HEK293T (cell line): ENCODE measurements around the gene CBY1.

ENCODE experiments used
- CTCF ChIA-PET: fragments of 350-600 bp; formaldehyde crosslinking; extraction: SDS; loops from one replicate; lab custom pipeline; 2021; ENCODE audit warnings: antibody characterized with exemption, inconsistent platforms; lab: Yijun Ruan, JAX
- POLR2A ChIA-PET: fragments of 350-600 bp; formaldehyde crosslinking; extraction: SDS; loops from one replicate; lab custom pipeline; 2020; ENCODE audit warnings: antibody characterized with exemption, inconsistent platforms; lab: Yijun Ruan, JAX
- DNase-seq: peaks from one replicate; pipeline ENCODE4 v3.0.0; 2012; ENCODE audit warnings: mixed read lengths; ENCODE audit errors: extremely low spot score
- ARNT ChIP-seq: fragments of 450-650 bp; IDR thresholded peaks from 2 replicates; pipeline ENCODE4 v1.6.1; 2017; ENCODE audit warnings: mild to moderate bottlenecking
- BHLHE40 ChIP-seq: fragments of 450-650 bp; IDR thresholded peaks from 2 replicates; pipeline ENCODE4 v1.6.1; 2016; ENCODE audit warnings: mild to moderate bottlenecking, moderate library complexity, borderline replicate concordance
- CTBP1 ChIP-seq: fragments of 450-650 bp; IDR thresholded peaks from 2 replicates; pipeline ENCODE4 v1.6.1; 2016; ENCODE audit warnings: borderline replicate concordance
- ELF4 ChIP-seq: fragments of 450-650 bp; IDR thresholded peaks from 2 replicates; pipeline ENCODE4 v1.6.1; 2017; ENCODE audit warnings: antibody characterized with exemption
- FOXA1 ChIP-seq: fragments of 450-650 bp; IDR thresholded peaks from 2 replicates; pipeline ENCODE4 v1.6.1; 2016; ENCODE audit warnings: mild to moderate bottlenecking
- FOXK2 ChIP-seq: fragments of 450-650 bp; IDR thresholded peaks from 2 replicates; pipeline ENCODE4 v1.6.1; 2016; ENCODE audit warnings: mild to moderate bottlenecking
- FOXM1 ChIP-seq: fragments of 450-650 bp; IDR thresholded peaks from 2 replicates; pipeline ENCODE4 v1.6.1; 2017; ENCODE audit warnings: mild to moderate bottlenecking, borderline replicate concordance
- HDGF ChIP-seq: fragments of 450-650 bp; IDR thresholded peaks from 2 replicates; pipeline ENCODE4 v1.6.1; 2017; ENCODE audit warnings: antibody characterized with exemption, borderline replicate concordance
- L3MBTL2 ChIP-seq: fragments of 450-650 bp; conservative IDR thresholded peaks from 2 replicates; pipeline ENCODE4 v1.6.1; 2016; ENCODE audit warnings: mild to moderate bottlenecking
- LEF1 ChIP-seq: fragments of 450-650 bp; IDR thresholded peaks from 2 replicates; pipeline ENCODE4 v1.6.1; 2017; ENCODE audit warnings: mild to moderate bottlenecking, borderline replicate concordance
- NFRKB ChIP-seq: fragments of 450-650 bp; IDR thresholded peaks from 2 replicates; pipeline ENCODE4 v1.6.1; 2016; ENCODE audit warnings: mild to moderate bottlenecking, moderate library complexity
- SP1 ChIP-seq: fragments of 450-650 bp; IDR thresholded peaks from 2 replicates; pipeline ENCODE4 v1.6.1; 2017
- SUZ12 ChIP-seq: fragments of 450-650 bp; IDR thresholded peaks from 2 replicates; pipeline ENCODE4 v1.6.1; 2016; ENCODE audit warnings: mild to moderate bottlenecking
- TARDBP ChIP-seq: fragments of 450-650 bp; IDR thresholded peaks from 2 replicates; pipeline ENCODE4 v1.6.1; 2016
- ZNF384 ChIP-seq: fragments of 450-650 bp; IDR thresholded peaks from 2 replicates; pipeline ENCODE4 v1.6.1; 2016
- TF ChIP-seq, protein P1 (sequence below): fragments of 450-650 bp; IDR thresholded peaks from 2 replicates; pipeline ENCODE4 v1.6.1; 2016

Gene CBY1

DNA sequence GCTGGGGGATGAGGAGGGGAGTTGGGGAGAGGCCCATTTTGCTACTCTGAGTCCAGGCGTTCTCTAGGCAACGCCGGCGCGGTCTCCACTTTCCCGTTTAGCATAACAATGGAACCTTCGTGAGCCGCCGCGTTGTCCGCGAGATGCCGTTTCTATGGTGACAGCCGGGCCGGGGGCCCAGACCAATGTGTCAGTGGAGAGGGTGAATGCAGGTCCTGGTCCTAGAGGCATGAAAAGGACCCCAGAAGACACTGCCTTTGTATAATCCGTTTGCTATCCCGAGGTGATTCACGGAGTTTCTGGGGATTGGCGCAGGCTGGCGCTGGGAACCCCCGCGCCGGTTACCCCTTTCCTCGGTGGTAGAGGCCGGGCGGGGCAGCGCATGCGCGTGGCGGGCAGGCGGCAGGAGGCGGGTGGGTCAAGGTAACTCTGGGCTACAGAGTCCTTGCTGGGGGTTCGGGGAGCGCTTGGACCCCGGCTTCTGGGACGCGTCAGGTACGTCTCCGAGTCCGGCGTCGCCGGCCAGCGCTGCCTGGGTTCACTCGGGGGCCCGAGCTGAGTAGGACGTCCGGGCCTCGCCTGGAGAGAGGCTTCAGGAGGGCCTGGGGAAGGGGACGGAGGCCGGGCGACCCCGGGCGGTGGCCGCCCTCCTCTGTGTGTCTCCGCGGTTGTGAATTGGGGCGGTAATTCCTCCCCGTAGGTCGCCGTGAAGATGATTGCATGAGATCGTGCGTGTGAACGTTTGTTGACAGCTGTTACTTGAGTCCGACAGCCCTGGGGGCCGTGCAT is at the start of gene CBY1, which contains the start of gene FAM227A:
CBY1 (plus strand) TSS at position 383 of the 789 bp plus-strand sequence. CDS start 11,417 bp downstream, outside the sequence.
FAM227A (minus strand) TSS at position 137 of the 789 bp plus-strand sequence. CDS start 6,224 bp downstream, outside the sequence.
- ChIA-PET POLR2A (interaction anchor here (0.6 to 1.4 kb wide), 5 partner anchors 10 to 687 kb away, joined by 3 to 9 read pairs (median 4); partner anchors contain the start of genes GTPBP1 and TOMM22), CTCF (no interaction called here)
- peak; percentile 99 for DNase-seq
- TF ChIP-seq L3MBTL2 = peak; percentile 45; the same call in 1 of the 2 replicates
- peak; percentile 93 for TF ChIP-seq BHLHE40
- no peak for TF ChIP-seq TARDBP

DNA sequence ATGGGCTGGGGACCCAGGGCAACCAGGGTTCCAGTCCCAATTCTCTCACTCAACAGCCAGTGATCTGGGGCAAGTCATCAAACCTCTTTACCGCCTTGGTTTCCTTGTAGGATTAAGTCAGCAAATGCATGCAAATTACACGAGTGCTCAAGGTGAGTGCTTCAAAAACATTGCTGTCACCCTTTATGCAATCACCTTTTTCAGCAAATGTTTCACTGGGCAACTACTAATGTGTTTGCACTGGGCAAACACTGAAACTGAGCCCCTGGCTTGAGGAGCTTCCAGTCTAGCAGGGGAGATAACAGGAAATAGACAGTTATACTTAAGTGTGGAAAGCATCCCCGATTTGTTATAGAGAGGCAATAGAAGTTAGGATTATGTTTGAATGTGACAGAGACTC is 48.8 kb upstream of the CBY1 start:
- TF ChIP-seq ELF4 (no peak), NFRKB (no peak), FOXK2 (no peak), HDGF (no peak)
- DNase-seq = no peak
- ChIA-PET POLR2A (no interaction called here), CTCF (no interaction called here)

DNA sequence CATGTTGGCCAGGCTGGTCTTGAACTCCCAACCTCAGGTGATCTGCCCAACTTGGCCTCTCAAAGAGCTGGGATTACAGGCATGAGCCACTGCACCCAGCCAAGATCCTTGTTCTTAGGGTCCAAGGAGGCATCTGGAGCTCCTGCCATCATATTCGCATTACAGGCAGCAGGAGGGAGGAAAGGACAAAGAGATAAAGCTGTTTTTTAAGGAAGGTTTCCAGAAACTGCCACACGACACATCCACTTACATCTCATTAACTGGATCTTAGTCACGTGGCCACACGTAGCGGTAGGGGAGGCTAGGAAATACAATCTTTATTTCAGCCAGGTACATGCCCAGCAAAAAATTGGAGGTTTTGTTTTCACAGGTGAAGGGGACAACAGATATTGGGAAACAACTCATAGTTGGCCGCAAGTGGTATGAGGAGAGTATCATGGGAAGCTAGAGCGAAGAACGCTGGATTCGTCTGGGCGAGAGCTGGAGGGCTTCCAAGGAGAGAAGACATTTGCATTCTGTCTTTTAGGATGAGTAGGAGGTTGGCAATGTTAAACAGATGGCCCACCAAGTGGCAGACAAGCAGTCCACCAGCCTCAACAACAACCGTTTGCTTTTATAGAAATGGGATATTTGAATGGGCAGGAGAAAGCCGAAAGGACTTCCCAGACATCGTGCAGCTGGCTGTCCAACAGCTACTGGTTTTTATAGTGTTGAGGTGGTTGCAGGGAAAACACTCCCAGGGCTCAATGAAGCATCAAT is 47.3 kb upstream of the CBY1 start:
- DNase-seq = no peak
- CTCF ChIA-PET = interaction anchor here (0.6 kb wide), 1 partner anchor 498 kb away, joined by 3 read pairs; the partner anchor contains the start of gene BAIAP2L2
- TF ChIP-seq FOXM1 (no peak), NFRKB (no peak), HDGF (no peak), BHLHE40 (no peak), SUZ12 (no peak), ARNT (no peak), ZNF384 (no peak), FOXK2 (no peak), CTBP1 (no peak), FOXA1 (no peak), TARDBP (no peak), ELF4 (no peak), L3MBTL2 (no peak), SP1 (no peak), LEF1 (no peak)
- TF ChIP-seq, protein P1, sequence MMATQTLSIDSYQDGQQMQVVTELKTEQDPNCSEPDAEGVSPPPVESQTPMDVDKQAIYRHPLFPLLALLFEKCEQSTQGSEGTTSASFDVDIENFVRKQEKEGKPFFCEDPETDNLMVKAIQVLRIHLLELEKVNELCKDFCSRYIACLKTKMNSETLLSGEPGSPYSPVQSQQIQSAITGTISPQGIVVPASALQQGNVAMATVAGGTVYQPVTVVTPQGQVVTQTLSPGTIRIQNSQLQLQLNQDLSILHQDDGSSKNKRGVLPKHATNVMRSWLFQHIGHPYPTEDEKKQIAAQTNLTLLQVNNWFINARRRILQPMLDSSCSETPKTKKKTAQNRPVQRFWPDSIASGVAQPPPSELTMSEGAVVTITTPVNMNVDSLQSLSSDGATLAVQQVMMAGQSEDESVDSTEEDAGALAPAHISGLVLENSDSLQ = no peak
- POLR2A ChIA-PET = no interaction called here

DNA sequence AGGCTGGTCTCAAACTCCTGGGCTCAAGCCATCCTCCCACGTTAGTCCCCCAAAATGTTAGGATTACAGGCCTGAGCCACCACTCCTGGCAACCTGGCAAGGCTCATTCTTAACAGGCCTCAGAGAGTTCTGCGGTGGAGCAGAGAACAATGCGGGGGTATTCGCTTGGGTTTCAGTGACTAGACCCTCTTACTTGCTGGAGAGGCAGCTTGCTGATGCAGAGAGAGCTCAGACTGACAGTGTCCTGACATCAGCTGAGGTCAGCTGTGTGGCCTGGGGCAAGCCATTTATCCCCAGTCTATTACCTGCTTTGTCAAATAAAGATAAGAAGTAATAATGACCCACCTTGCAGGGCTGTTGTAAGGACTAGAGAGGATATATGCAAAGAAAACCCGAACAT is 46.2 kb upstream of the CBY1 start:
- TF ChIP-seq NFRKB (no peak), ZNF384 (no peak), SUZ12 (no peak), LEF1 (no peak), L3MBTL2 (no peak), FOXM1 (no peak), SP1 (no peak), HDGF (no peak), TARDBP (no peak), FOXA1 (no peak), FOXK2 (no peak), CTBP1 (no peak), ARNT (no peak)
- TF ChIP-seq, protein P1 = no peak
- ChIA-PET POLR2A (no interaction called here), CTCF (no interaction called here)
- DNase-seq = no peak

DNA sequence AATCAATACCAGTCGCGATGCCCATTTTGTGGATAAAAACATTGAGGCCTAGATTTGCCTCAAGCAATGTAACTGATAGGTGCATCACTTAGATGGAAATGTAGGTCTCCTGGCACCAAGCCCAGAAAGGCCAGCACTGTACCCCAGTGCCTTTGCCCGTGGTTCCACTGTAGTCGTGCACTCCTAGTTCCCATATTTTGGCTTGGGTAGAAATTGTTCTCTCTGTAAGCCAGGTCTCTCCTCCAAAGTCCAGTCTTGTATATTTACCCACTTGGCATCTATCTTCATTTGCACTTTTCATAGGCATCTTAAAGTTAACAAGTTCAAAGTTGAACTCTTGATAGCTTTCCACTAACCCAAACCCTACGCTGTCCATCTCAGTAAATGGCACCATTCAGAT is 44.9 kb upstream of the CBY1 start:
- TF ChIP-seq FOXK2 (no peak), CTBP1 (no peak), BHLHE40 (no peak), L3MBTL2 (no peak), FOXA1 (no peak), LEF1 (no peak), SP1 (no peak), ARNT (no peak), NFRKB (no peak), FOXM1 (no peak)
- TF ChIP-seq, protein P1 = no peak
- CTCF ChIA-PET = no interaction called here
- DNase-seq = no peak
- POLR2A ChIA-PET = no interaction called here
